Hepatocyte (in vitro differentiated cells): ENCODE data around the gene TACC2. TPM values are rescaled to one million over a fixed set of nuclear protein-coding genes. Genes with fewer than 3 reads are reported as not detected.

ENCODE experiments used
- DNase-seq: peaks from one replicate; pipeline ENCODE4 v3.0.0-alpha.2; 2016; ENCODE audit warnings: low spot score
- H2AFZ ChIP-seq: fragments of 200-600 bp; sonication (generic); 2 replicates; pipeline ENCODE4 v1.6.0; 2016; ENCODE audit warnings: antibody characterized with exemption, mild to moderate bottlenecking
- H3K27ac ChIP-seq: fragments of 200-600 bp; sonication (generic); 2 replicates; pipeline ENCODE4 v1.5.1; 2016; ENCODE audit warnings: mild to moderate bottlenecking
- H3K27me3 ChIP-seq: fragments of 200-600 bp; sonication (generic); 2 replicates; pipeline ENCODE4 v1.6.1; 2016
- H3K36me3 ChIP-seq: fragments of 200-600 bp; sonication (generic); replicated peaks from 2 replicates; pipeline ENCODE4 v1.5.1; 2016; ENCODE audit warnings: low read depth; ENCODE audit not compliant: insufficient read depth
- H3K4me1 ChIP-seq: fragments of 200-600 bp; sonication (generic); 2 replicates; pipeline ENCODE4 v1.5.1; 2016; ENCODE audit warnings: mild to moderate bottlenecking, moderate library complexity; ENCODE audit not compliant: insufficient read depth
- H3K4me2 ChIP-seq: fragments of 200-600 bp; sonication (generic); 2 replicates; pipeline ENCODE4 v1.6.0; 2016
- H3K4me3 ChIP-seq: fragments of 200-600 bp; sonication (generic); 2 replicates; pipeline ENCODE4 v1.5.1; 2016; ENCODE audit warnings: mild to moderate bottlenecking
- H3K79me2 ChIP-seq: fragments of 200-600 bp; sonication (generic); 2 replicates; pipeline ENCODE4 v1.6.0; 2017; ENCODE audit warnings: mild to moderate bottlenecking
- H3K9me2 ChIP-seq: fragments of 200-600 bp; sonication (generic); replicated peaks from 2 replicates; pipeline ENCODE4 v1.6.0; 2017; ENCODE audit warnings: mild to moderate bottlenecking; ENCODE audit not compliant: insufficient read depth
- H3K9me3 ChIP-seq: fragments of 200-600 bp; sonication (generic); 2 replicates; pipeline ENCODE4 v1.5.1; 2016; ENCODE audit warnings: low read depth, mild to moderate bottlenecking
- H4K20me1 ChIP-seq: fragments of 200-600 bp; sonication (generic); 2 replicates; pipeline ENCODE4 v1.6.0; 2016; ENCODE audit warnings: mild to moderate bottlenecking; ENCODE audit not compliant: insufficient read depth, poor library complexity, severe bottlenecking
- EZH2 ChIP-seq: fragments of 200-600 bp; sonication (generic); IDR thresholded peaks from 2 replicates; pipeline ENCODE4 v1.6.1; 2016; ENCODE audit warnings: antibody characterized with exemption, mild to moderate bottlenecking, borderline replicate concordance
- EZH2phosphoT487 ChIP-seq: fragments of 200-600 bp; sonication (generic); IDR thresholded peaks from one replicate; pipeline ENCODE4 v1.6.1; 2018; ENCODE audit warnings: antibody characterized with exemption, mild to moderate bottlenecking, low read depth, moderate library complexity; ENCODE audit not compliant: unreplicated experiment, severe bottlenecking
- WGBS: methylation state at CpG from one replicate; pipeline ENCODE4 v1.1.6; 2016; ENCODE audit warnings: low lambda C conversion rate; ENCODE audit errors: missing lambda C conversion rate; 5-methylcytosine and 5-hydroxymethylcytosine counted together
- polyA plus RNA-seq: library from polyadenylated mRNA; unstranded; fragments of >200 nt; fragmentation: Nextera tagmentation; extraction: Ambion mirVana; gene quantifications from 2 replicates; pipeline ENCODE4 v1.2.1, GENCODE V29; 2016
- total RNA-seq: library from RNA; depleted of rRNA; stranded (reverse); fragments of >200 nt; gene quantifications from 2 replicates; pipeline ENCODE4 v1.2.3, GENCODE V29; 2014
- TF ChIP-seq, protein P1 (sequence below): fragments of 200-600 bp; sonication (generic); IDR thresholded peaks from 2 replicates; pipeline ENCODE4 v1.5.1; 2016; ENCODE audit warnings: antibody characterized with exemption, mild to moderate bottlenecking; ENCODE audit not compliant: poor library complexity

TACC2 gene
- total and polyA plus RNA-seq, 2 experiments from 2014 or later: 20.0 to 34.6 TPM

DNA sequence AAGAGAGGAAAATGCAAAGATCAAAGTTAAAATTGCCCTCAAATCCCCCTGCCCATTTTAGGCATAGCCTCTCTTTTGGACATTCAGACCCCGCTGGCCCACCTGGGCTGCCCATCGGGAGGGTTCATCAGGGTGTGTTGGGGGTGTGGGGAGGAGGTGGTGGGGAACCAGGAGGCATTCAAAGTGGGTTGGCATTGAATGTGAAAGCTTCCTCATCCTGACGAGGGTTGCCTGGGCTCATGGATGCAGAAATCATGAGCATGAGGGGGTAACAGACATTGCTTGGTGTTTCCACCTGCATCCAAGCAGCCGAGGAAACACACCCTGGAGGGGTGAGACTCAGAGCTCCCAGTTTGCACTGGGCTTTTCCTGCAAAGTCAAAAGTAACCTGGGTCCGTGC lies 302.8 kb downstream of the TACC2 start:
- Histone ChIP-seq H3K79me2 (no peaks in the 10 kb centered on the region), H3K4me1 (no peaks in the 10 kb centered on the region), H3K27me3 (no peaks in the 10 kb centered on the region), H3K36me3 (no peaks in the 10 kb centered on the region), H3K4me2 (no peak overlapping the region), H3K27ac (no peak overlapping the region), H4K20me1 (no peaks in the 10 kb centered on the region), H3K9me3 (no peaks in the 10 kb centered on the region), H2AFZ (no peak overlapping the region), H3K4me3 (no peak overlapping the region), H3K9me2 (no peaks in the 10 kb centered on the region)
- no peak for DNase-seq
- 84% methylated on average over 5 of the region's 5 CpGs for WGBS
- TF ChIP-seq EZH2phosphoT487 (no peak), EZH2 (no peak)
- TF ChIP-seq, protein P1, sequence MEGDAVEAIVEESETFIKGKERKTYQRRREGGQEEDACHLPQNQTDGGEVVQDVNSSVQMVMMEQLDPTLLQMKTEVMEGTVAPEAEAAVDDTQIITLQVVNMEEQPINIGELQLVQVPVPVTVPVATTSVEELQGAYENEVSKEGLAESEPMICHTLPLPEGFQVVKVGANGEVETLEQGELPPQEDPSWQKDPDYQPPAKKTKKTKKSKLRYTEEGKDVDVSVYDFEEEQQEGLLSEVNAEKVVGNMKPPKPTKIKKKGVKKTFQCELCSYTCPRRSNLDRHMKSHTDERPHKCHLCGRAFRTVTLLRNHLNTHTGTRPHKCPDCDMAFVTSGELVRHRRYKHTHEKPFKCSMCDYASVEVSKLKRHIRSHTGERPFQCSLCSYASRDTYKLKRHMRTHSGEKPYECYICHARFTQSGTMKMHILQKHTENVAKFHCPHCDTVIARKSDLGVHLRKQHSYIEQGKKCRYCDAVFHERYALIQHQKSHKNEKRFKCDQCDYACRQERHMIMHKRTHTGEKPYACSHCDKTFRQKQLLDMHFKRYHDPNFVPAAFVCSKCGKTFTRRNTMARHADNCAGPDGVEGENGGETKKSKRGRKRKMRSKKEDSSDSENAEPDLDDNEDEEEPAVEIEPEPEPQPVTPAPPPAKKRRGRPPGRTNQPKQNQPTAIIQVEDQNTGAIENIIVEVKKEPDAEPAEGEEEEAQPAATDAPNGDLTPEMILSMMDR: no peak

DNA sequence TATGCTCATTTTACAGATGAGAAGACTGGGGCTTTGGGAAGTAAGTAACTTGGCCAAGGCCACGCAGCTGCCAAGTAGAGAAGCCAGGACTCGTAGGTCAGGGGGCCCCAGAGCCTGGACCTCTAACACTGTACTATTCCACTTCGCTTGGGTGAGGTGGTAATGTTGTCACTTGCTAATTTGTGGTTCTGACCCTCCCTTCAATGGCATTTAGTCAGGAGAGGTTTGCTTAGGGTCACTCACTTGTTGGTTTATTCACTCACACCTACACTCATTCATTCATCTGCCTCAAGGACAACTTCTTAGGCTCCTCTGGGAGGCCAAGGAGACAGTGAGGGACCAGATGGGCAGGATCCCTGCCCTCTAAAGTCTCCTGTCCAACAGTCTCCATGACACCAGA lies 303.4 kb downstream of the TACC2 start:
- 88% methylated on average over 3 of the region's 3 CpGs for WGBS
- H3K4me2 ChIP-seq: no peak overlapping the region
- DNase-seq: no peak

DNA sequence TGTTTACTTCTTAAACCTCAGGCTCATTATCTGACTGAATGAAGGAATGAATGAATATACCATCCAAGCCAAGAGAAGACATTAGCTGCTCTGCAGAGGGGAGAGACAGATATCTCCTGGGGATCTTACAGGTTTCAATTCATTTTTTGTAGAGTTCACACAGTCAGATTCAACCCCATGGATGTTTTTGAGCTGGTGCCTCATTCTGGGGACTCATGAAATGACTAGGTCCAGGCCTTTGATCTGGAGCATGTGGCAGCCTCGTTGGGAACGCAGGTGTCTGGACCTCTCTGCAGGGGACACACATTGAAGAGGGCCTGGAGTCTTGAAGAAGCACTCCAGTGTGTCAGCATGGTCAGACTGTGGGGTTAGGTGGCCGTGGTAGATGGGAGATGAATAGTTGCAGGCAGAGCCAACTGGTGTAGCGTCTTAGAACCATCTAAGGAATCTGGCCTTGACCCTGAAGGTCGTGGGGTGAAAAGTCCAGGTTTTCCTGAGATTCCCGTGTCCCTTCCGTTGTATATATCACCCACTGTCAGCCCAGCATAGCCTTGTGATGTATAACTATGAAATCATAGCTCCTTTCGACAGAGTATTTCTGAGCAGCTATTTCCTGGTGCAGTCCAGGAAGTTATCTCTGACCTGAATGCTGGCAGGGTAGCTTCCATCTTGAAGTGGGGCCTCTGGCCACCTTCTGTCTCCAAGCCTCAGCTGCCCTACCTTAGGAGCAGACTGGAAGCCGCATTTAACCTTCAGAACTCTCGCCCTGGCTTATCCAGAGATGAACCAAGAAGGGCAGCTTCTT lies 304.4 kb downstream of the TACC2 start:
- peak overlapping the region; percentile 72 for H3K27ac ChIP-seq
- no peak overlapping the region for H3K4me2 ChIP-seq
- no peaks in the 10 kb centered on the region for H3K79me2 ChIP-seq
- H3K36me3 ChIP-seq: no peaks in the 10 kb centered on the region
- no peaks in the 10 kb centered on the region for H4K20me1 ChIP-seq
- 87% methylated on average over 10 of the region's 10 CpGs for WGBS
- no peaks in the 10 kb centered on the region for H3K9me2 ChIP-seq
- DNase-seq: no peak
- no peaks in the 10 kb centered on the region for H3K9me3 ChIP-seq
- TF ChIP-seq, protein P1: no peak
- no peak for TF ChIP-seq EZH2
- no peak for TF ChIP-seq EZH2phosphoT487
- no peak overlapping the region for H2AFZ ChIP-seq
- H3K4me1 ChIP-seq: no peaks in the 10 kb centered on the region
- no peaks in the 10 kb centered on the region for H3K27me3 ChIP-seq
- no peak overlapping the region for H3K4me3 ChIP-seq

More for the DNA sequence above, 303.4 kb downstream of the TACC2 start:
- Histone ChIP-seq H3K27ac (no peak overlapping the region), H3K36me3 (no peaks in the 10 kb centered on the region), H3K9me2 (no peaks in the 10 kb centered on the region), H3K4me1 (no peaks in the 10 kb centered on the region), H4K20me1 (no peaks in the 10 kb centered on the region), H3K9me3 (no peaks in the 10 kb centered on the region), H3K27me3 (no peaks in the 10 kb centered on the region), H3K79me2 (no peaks in the 10 kb centered on the region), H2AFZ (no peak overlapping the region), H3K4me3 (no peak overlapping the region)
- TF ChIP-seq EZH2phosphoT487 (no peak), EZH2 (no peak)
- TF ChIP-seq, protein P1: no peak
